HG02610 (cell line): ENCODE measurements around the gene TGIF2.

ENCODE experiments used
- ATAC-seq: cut with Tn5 transposase; IDR thresholded peaks from one replicate; pipeline ENCODE4 v1.9.1; 2021; ENCODE audit warnings: mild to moderate bottlenecking, moderate library complexity; ENCODE audit not compliant: unreplicated experiment

Gene TGIF2

GRCh38 chr20:36573103-36573797 is at the start of gene TGIF2:
Gene TGIF2, plus strand, starts transcription at chr20:36573597. Its CDS starts 5,178 bp downstream, at chr20:36578775.
- ATAC-seq, result peak; percentile 66

GRCh38 chr20:36525620-36526365 is 47.6 kb upstream of the TGIF2 start:
- ATAC-seq, result no peak

GRCh38 chr20:36526521-36527011 is 46.8 kb upstream of the TGIF2 start:
- ATAC-seq, result no peak

- no peak for ATAC-seq
Observed at GRCh38 chr20:36527331-36528125, 45.9 kb upstream of the TGIF2 start.

- ATAC-seq, result no peak
Observed at GRCh38 chr20:36528176-36528874, 45.1 kb upstream of the TGIF2 start.

GRCh38 chr20:36528875-36529417 is 44.5 kb upstream of the TGIF2 start:
- no peak for ATAC-seq

GRCh38 chr20:36532388-36532787 is 41.0 kb upstream of the TGIF2 start:
- no peak for ATAC-seq

- no peak for ATAC-seq
Observed at GRCh38 chr20:36532822-36533221, 40.6 kb upstream of the TGIF2 start.

GRCh38 chr20:36538026-36538722 is 35.2 kb upstream of the TGIF2 start:
- no peak for ATAC-seq

GRCh38 chr20:36540551-36541211 is 32.7 kb upstream of the TGIF2 start:
- ATAC-seq, result no peak

- no peak for ATAC-seq
Observed at GRCh38 chr20:36541227-36541767, 32.1 kb upstream of the TGIF2 start, which contains the start of gene MYL9. Gene MYL9, plus strand, starts transcription at chr20:36541519. Its CDS starts 3,366 bp downstream, at chr20:36544885.

- ATAC-seq, result no peak
Observed at GRCh38 chr20:36541768-36542488, 31.5 kb upstream of the TGIF2 start.

GRCh38 chr20:36542516-36543183 is 30.7 kb upstream of the TGIF2 start:
- ATAC-seq, result no peak

- no peak for ATAC-seq
Observed at GRCh38 chr20:36543184-36544133, 29.9 kb upstream of the TGIF2 start.

GRCh38 chr20:36544134-36545018 is 29.0 kb upstream of the TGIF2 start:
- no peak for ATAC-seq
